NCI-H1436 (cell line): ENCODE data around the gene SH3GL1.
"Not testable (repeated sequence)": the region's sequence is repeated elsewhere in the genome, so short reads cannot be mapped to it uniquely, and the experiment has no call there.

Experiments
- DNase-seq: peaks from one replicate; lab custom pipeline; 2025; lab: John Stamatoyannopoulos, UW

The SH3GL1 gene

GRCh38 chr19:4362831-4363545 is 37.4 kb downstream of the SH3GL1 start:
- no peak for DNase-seq

GRCh38 chr19:4362101-4362828 is 38.1 kb downstream of the SH3GL1 start:
- no peak for DNase-seq

- DNase-seq, result no peak
These were observed 38.9 kb downstream of the SH3GL1 start for GRCh38 chr19:4361152-4362046.

- DNase-seq, result no peak
These were observed 39.7 kb downstream of the SH3GL1 start for GRCh38 chr19:4360641-4361151.

- DNase-seq, result no peak
These were observed 40.2 kb downstream of the SH3GL1 start for GRCh38 chr19:4360081-4360569.

- DNase-seq, result no peak
These were observed 40.7 kb downstream of the SH3GL1 start for GRCh38 chr19:4359627-4360000.

- no peak for DNase-seq
These were observed 41.4 kb downstream of the SH3GL1 start for GRCh38 chr19:4358709-4359626.

GRCh38 chr19:4357921-4358326 is 42.4 kb downstream of the SH3GL1 start:
- no peak for DNase-seq

GRCh38 chr19:4357095-4357797 is 43.1 kb downstream of the SH3GL1 start:
- no peak for DNase-seq

GRCh38 chr19:4354897-4355296 is 45.5 kb downstream of the SH3GL1 start:
- no peak for DNase-seq

GRCh38 chr19:4354282-4354681 is 46.1 kb downstream of the SH3GL1 start:
- DNase-seq, result no peak

GRCh38 chr19:4352701-4353121 is 47.6 kb downstream of the SH3GL1 start:
- peak; percentile 41 for DNase-seq

- DNase-seq, result no peak
These were observed 49.6 kb downstream of the SH3GL1 start for GRCh38 chr19:4350726-4351125.

GRCh38 chr19:4350111-4350510 is 50.2 kb downstream of the SH3GL1 start:
- DNase-seq, result no peak

GRCh38 chr19:4349225-4349624 is 51.1 kb downstream of the SH3GL1 start:
- DNase-seq, result not testable (repeated sequence)

- no peak for DNase-seq
These were observed 52.8 kb downstream of the SH3GL1 start for GRCh38 chr19:4347521-4347920.

- DNase-seq, result no peak
These were observed 54.3 kb downstream of the SH3GL1 start for GRCh38 chr19:4346020-4346383.

- no peak for DNase-seq
These were observed 54.9 kb downstream of the SH3GL1 start for GRCh38 chr19:4345342-4346019.

- peak; percentile 79 for DNase-seq
These were observed 56.7 kb downstream of the SH3GL1 start, which contains the start of gene MPND for GRCh38 chr19:4343370-4344307. TSS of gene MPND (plus strand) at chr19:4343562. CDS start at chr19:4343594, 32 bp downstream.
